ELR (cell line): ENCODE results near the gene PALMD.

Experiments
- DNase-seq: peaks from one replicate; pipeline ENCODE4 v3.0.0-alpha.2; 2015; ENCODE audit warnings: low read depth

PALMD gene

GRCh38 chr1:99645699-99646531 lies at the start of gene PALMD:
Gene PALMD (plus strand): TSS chr1:99646113. CDS start chr1:99646318, 205 bp downstream.
- peak; percentile 40 for DNase-seq

GRCh38 chr1:99598738-99599411 lies 47.0 kb upstream of the PALMD start:
- DNase-seq, result peak; percentile 11

GRCh38 chr1:99599678-99600175 lies 46.2 kb upstream of the PALMD start:
- peak; percentile 94 for DNase-seq

- DNase-seq, result no peak
Measured at GRCh38 chr1:99600782-99601181, 45.1 kb upstream of the PALMD start.

GRCh38 chr1:99601208-99601607 lies 44.7 kb upstream of the PALMD start:
- no peak for DNase-seq

GRCh38 chr1:99601709-99602403 lies 44.1 kb upstream of the PALMD start:
- DNase-seq, result no peak

- DNase-seq, result no peak
Measured at GRCh38 chr1:99602404-99602969, 43.4 kb upstream of the PALMD start.

GRCh38 chr1:99603699-99604560 lies 42.0 kb upstream of the PALMD start:
- DNase-seq, result no peak

- peak; percentile 28 for DNase-seq
Measured at GRCh38 chr1:99606306-99606705, 39.6 kb upstream of the PALMD start.

GRCh38 chr1:99607590-99607989 lies 38.3 kb upstream of the PALMD start:
- no peak for DNase-seq

GRCh38 chr1:99608058-99608457 lies 37.9 kb upstream of the PALMD start:
- no peak for DNase-seq

GRCh38 chr1:99613716-99614115 lies 32.2 kb upstream of the PALMD start:
- no peak for DNase-seq

- DNase-seq, result no peak
Measured at GRCh38 chr1:99614728-99615127, 31.2 kb upstream of the PALMD start.

GRCh38 chr1:99619583-99619982 lies 26.3 kb upstream of the PALMD start:
- DNase-seq, result no peak

- DNase-seq, result peak; percentile 10
Measured at GRCh38 chr1:99621340-99621901, 24.5 kb upstream of the PALMD start.

- no peak for DNase-seq
Measured at GRCh38 chr1:99622702-99623347, 23.1 kb upstream of the PALMD start.

GRCh38 chr1:99623554-99623953 lies 22.4 kb upstream of the PALMD start:
- DNase-seq, result no peak

- DNase-seq, result no peak
Measured at GRCh38 chr1:99627615-99628014, 18.3 kb upstream of the PALMD start.

- no peak for DNase-seq
Measured at GRCh38 chr1:99629164-99629563, 16.7 kb upstream of the PALMD start.

GRCh38 chr1:99634971-99635624 lies 10.8 kb upstream of the PALMD start:
- DNase-seq, result no peak
